ENCODE data around the gene DIS3. TPM values are rescaled to one million over a fixed set of nuclear protein-coding genes. Genes with fewer than 3 reads are reported as not detected.
A peak's percentile ranks its signal among the peaks of the same experiment; 100 is the strongest.

DIS3 gene
- total and polyA plus RNA-seq, 10 of the 15 experiments (the other 5 are each of a cell fraction or from before 2014, with no cell fraction given): 10.8 to 65.3 (median 39.2) TPM

DNA sequence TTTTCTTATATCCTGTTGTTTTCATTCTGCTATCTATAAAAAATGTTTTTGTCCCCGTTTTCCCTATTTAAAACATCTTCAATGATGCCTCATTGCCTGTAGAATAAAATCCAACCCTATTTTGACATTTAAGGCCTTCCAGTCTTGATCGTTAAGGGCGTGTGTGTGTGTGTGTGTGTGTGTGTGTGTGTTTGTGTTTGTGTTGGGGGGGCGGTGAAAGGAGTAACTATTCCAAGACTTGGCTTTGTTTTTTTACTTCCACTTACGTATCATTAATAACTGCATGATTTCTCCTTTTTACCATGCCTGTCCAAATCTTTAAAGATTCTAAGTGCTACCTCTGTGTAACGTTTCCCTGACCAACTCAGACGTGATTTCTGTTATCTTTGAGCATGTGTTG lies 1.0 kb upstream of the DIS3 start:
- ATAC-seq (no peak), DNase-seq (ENCODE audit: low read depth, low spot score) (no peak), FAIRE-seq (peak; percentile 35)
- WGBS (ENCODE audit: insufficient coverage, insufficient replicate concordance, low lambda C conversion rate, missing lambda C conversion rate): under 1% methylated on average over 7 of the region's 7 CpGs
- in situ Hi-C loops (cut with MboI): no loop called here
- Histone ChIP-seq H3K27ac (ENCODE audit: control insufficient read depth, insufficient read depth) (peak overlapping the region; percentile 70; the same call in 1 of the 2 replicates), H3K36me3 (ENCODE audit: control insufficient read depth in 2 of 2, insufficient read depth in 2 of 2, low read length in 1 of 2) (peaks cover 0 to 5% of the 10 kb centered on the region in 2 experiments; a peak in 1 of 4 replicates), H2AFZ (ENCODE audit: control insufficient read depth, low read depth, low read length) (peak overlapping the region; percentile 83), H4K20me1 (ENCODE audit: control insufficient read depth, insufficient read depth) (no peaks in the 10 kb centered on the region), H3K4me2 (ENCODE audit: control insufficient read depth, insufficient read depth) (peak overlapping the region; percentile 95), H3K4me1 (ENCODE audit: control insufficient read depth, insufficient read depth, low read length) (no peaks in the 10 kb centered on the region), H3K9ac (ENCODE audit: control insufficient read depth, insufficient read depth, low read length) (peak overlapping the region; percentile 87), H3K4me3 (peak overlapping the region; percentile 85), H3K79me2 (ENCODE audit: control insufficient read depth, insufficient read depth, low read length) (peaks cover 76% of the 10 kb centered on the region), H3K27me3 (replicated peaks in 1 of 2; ENCODE audit: control insufficient read depth in 2 of 2, insufficient read depth in 2 of 2, low read length in 1 of 2) (no peaks in the 10 kb centered on the region), H3K9me3 (replicated peaks; ENCODE audit: control insufficient read depth, insufficient read depth, low read length) (no peaks in the 10 kb centered on the region)
- ChIA-PET CTCF (no interaction called here), POLR2A (no interaction called here), SMC1A (ENCODE audit: uncharacterized antibody, unreplicated experiment) (no interaction called here), RAD21 (ENCODE audit: unreplicated experiment) (interaction anchor here (1.0 kb wide), 1 partner anchor 16 kb away, joined by 3 read pairs; no protein-coding TSS in a partner anchor)
- TF ChIP-seq TARDBP (IDR thresholded peaks at IDR 0.05; ENCODE audit: borderline replicate concordance): no peak
- TF ChIP-seq, protein P1, sequence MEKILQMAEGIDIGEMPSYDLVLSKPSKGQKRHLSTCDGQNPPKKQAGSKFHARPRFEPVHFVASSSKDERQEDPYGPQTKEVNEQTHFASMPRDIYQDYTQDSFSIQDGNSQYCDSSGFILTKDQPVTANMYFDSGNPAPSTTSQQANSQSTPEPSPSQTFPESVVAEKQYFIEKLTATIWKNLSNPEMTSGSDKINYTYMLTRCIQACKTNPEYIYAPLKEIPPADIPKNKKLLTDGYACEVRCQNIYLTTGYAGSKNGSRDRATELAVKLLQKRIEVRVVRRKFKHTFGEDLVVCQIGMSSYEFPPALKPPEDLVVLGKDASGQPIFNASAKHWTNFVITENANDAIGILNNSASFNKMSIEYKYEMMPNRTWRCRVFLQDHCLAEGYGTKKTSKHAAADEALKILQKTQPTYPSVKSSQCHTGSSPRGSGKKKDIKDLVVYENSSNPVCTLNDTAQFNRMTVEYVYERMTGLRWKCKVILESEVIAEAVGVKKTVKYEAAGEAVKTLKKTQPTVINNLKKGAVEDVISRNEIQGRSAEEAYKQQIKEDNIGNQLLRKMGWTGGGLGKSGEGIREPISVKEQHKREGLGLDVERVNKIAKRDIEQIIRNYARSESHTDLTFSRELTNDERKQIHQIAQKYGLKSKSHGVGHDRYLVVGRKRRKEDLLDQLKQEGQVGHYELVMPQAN (conservative IDR thresholded peaks at IDR 0.05): no peak
- 0 out of 2 replicates have a peak, but pooled peaks have one; percentile 23 for TF ChIP-seq GABPA (IDR thresholded peaks at IDR 0.05; ENCODE audit: low read depth)
- no peak for TF ChIP-seq RFX5 (IDR thresholded peaks at IDR 0.05; ENCODE audit: low read depth, low read length)
- no TSS peak for BruUV-seq (replicated peaks)
- intact Hi-C loops (cut with micrococcal nuclease; ENCODE audit: unreplicated experiment): no loop called here

DNA sequence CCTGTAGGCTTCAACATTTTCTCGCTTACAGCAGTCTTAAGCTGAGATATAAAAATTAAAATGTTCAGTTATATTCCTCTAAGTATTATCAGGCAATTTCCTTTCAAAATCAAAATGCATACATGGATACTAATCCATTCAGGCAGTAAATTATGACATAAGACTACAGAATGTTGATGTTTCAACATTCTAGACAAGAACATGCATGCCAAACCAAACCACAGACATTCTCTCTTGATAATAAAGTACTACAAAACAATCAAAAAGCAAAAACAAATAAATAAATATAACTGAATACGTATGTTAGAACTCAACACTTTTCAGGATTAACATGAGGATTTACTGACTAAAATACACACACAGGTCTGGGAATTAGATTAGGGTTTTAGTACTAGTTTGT lies 7.7 kb downstream of the DIS3 start:
- Histone ChIP-seq H3K4me1 (ENCODE audit: control insufficient read depth, insufficient read depth, low read length) (no peaks in the 10 kb centered on the region), H2AFZ (ENCODE audit: control insufficient read depth, low read depth, low read length) (no peak overlapping the region), H3K27ac (ENCODE audit: control insufficient read depth, insufficient read depth) (no peak overlapping the region), H3K9ac (ENCODE audit: control insufficient read depth, insufficient read depth, low read length) (no peak overlapping the region), H4K20me1 (ENCODE audit: control insufficient read depth, insufficient read depth) (no peaks in the 10 kb centered on the region; the same call in 1 of the 2 replicates), H3K9me3 (replicated peaks; ENCODE audit: control insufficient read depth, insufficient read depth, low read length) (no peaks in the 10 kb centered on the region), H3K79me2 (ENCODE audit: control insufficient read depth, insufficient read depth, low read length) (peaks cover 21% of the 10 kb centered on the region), H3K4me2 (ENCODE audit: control insufficient read depth, insufficient read depth) (no peak overlapping the region), H3K27me3 (replicated peaks in 1 of 2; ENCODE audit: control insufficient read depth in 2 of 2, insufficient read depth in 2 of 2, low read length in 1 of 2) (no peaks in the 10 kb centered on the region), H3K4me3 (no peak overlapping the region), H3K36me3 (ENCODE audit: control insufficient read depth in 2 of 2, insufficient read depth in 2 of 2, low read length in 1 of 2) (peaks cover 2 to 15% of the 10 kb centered on the region in 2 experiments; a peak in 3 of 4 replicates)
- 48% methylated on average over 2 of the region's 2 CpGs for WGBS (ENCODE audit: insufficient coverage, insufficient replicate concordance, low lambda C conversion rate, missing lambda C conversion rate)
- DNase-seq (ENCODE audit: low read depth, low spot score): no peak
- CTCF ChIA-PET: interaction anchor here (1.0 kb wide), 1 partner anchor 249 kb away, joined by 3 read pairs; no protein-coding TSS in a partner anchor
- intact Hi-C loops (cut with micrococcal nuclease; ENCODE audit: unreplicated experiment) (no loop called here), in situ Hi-C loops (cut with MboI) (no loop called here)
- FAIRE-seq: no peak
- POLR2A ChIA-PET: no interaction called here
- no peak for ATAC-seq
- no TSS peak for BruUV-seq (replicated peaks)
- RAD21 ChIA-PET (ENCODE audit: unreplicated experiment): no interaction called here
- SMC1A ChIA-PET (ENCODE audit: uncharacterized antibody, unreplicated experiment): interaction anchor here (0.5 kb wide), 1 partner anchor 131 kb away, joined by 3 read pairs; no protein-coding TSS in a partner anchor
- TF ChIP-seq MEF2A (IDR thresholded peaks at IDR 0.05; ENCODE audit: insufficient read depth, low read depth, low read length) (no peak), RUNX3 (IDR thresholded peaks at IDR 0.05; ENCODE audit: low read length) (no peak), TCF7 (IDR thresholded peaks at IDR 0.05; ENCODE audit: borderline replicate concordance) (no peak), KDM1A (IDR thresholded peaks at IDR 0.05; ENCODE audit: borderline replicate concordance) (no peak), ZNF207 (IDR thresholded peaks at IDR 0.05; ENCODE audit: borderline replicate concordance) (no peak), CHD4 (IDR thresholded peaks at IDR 0.05) (no peak), POLR2AphosphoS2 (IDR thresholded peaks at IDR 0.05; ENCODE audit: low read depth, low read length) (no peak)
- TF ChIP-seq, protein P2, sequence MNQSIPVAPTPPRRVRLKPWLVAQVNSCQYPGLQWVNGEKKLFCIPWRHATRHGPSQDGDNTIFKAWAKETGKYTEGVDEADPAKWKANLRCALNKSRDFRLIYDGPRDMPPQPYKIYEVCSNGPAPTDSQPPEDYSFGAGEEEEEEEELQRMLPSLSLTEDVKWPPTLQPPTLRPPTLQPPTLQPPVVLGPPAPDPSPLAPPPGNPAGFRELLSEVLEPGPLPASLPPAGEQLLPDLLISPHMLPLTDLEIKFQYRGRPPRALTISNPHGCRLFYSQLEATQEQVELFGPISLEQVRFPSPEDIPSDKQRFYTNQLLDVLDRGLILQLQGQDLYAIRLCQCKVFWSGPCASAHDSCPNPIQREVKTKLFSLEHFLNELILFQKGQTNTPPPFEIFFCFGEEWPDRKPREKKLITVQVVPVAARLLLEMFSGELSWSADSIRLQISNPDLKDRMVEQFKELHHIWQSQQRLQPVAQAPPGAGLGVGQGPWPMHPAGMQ (IDR thresholded peaks at IDR 0.05; ENCODE audit: borderline replicate concordance): no peak
